GM10847 (cell line): ENCODE measurements around the gene PDIK1L.

Source experiments
- POLR2A ChIP-seq: IDR thresholded peaks from 2 replicates; pipeline ENCODE4 v1.6.1; 2011; ENCODE audit not compliant: insufficient read length; ENCODE audit errors: extremely low read depth

PDIK1L gene

DNA sequence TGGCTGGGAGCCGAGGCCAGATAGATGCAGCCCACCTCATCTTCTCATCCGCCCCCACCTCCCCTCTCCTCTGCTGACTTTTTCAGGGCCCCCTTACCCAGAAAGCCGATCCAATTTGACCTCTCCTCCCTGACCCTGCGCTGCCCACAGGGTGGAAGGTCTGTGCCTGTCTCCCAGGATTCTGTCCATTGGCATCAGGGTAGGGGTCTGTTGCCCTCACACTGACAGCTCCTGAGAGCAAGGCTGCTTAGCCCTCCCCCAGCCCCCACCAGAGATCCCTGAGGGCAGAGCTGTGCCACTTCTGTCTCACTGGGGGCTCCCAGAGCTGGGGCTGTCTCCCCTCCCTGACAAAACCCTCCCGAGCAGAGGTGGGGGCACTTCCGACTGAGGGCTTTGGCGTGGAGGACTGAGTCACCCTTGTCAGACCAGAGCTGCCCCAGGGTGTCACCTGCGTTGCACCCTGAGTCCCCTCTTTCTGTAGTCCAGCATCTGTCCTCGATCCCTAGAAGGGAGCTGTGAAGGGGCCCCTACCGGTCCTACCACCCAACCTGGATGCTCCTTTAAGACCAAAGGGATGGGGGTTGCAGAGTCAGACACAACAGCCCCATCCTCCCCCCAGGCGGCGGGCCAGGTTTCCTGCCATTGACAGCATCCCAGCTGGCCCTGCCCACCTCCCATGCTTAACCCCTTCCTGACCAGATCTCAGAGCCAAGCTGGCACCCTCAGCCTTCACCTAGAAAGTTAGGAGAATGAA, 44.8 kb downstream of the PDIK1L start:
- TF ChIP-seq POLR2A = no peak

- no peak for TF ChIP-seq POLR2A
Measured at GRCh38 chr1:26158271-26158907, 46.8 kb downstream of the PDIK1L start.

DNA sequence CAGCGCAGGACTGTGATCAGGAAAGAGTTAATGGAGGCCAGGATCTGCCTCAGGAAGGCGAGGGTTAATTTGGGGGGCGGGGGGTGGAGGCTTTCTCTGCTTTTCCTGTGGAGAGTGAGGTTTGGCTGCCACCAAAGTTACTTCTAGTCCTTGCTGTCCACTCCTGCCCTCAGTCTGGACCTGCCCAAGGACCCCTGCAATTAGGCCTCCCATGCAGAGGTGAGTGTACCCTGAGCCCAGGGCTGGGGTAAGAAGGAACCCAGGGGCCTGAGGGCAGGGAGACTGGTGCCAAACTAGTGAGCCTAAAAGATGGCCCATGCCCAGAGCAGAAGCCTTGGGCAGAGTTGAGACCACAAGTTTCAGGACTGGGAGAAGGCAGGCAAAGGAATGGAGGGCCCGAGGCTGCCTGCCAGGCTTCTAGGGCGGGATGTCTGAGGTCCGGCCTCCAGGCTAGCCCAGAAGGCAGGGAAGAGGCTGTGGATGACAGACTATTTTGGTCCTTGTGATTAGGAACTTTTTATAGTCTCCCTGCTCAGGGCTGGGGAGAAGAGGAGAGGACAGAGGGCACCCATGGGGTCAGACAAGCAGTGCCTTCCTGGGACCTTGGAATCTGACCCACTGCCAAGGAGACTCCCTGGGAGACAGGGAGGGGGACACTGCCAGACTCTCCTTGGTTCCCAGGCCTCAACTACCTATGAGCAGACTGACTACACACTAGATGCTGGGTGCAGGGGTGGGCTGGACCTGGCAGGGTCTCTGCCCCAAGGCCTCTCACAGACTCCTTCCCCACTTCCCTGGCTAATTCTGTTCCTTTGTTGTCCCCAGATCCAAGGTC, 47.5 kb downstream of the PDIK1L start, which contains the start of gene FAM110D:
Gene FAM110D, plus strand, starts transcription at position 172 of the 835 bp plus-strand sequence. CDS start 2,213 bp downstream, outside the sequence.
- no peak for TF ChIP-seq POLR2A

DNA sequence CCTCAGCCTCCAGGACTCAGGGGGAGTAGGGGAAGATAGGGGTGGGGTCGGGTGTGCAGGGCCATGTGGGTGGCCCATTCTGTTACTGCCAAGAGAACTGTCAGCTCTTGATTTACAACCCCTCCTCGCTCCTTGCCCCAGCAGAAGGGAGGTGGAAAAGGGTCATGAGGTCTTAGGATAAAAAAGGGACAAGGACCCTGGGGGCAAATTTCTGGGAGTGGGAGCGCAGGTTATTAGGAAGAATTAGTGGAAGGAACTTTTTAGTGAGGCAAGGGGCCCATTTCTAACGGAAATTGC, 48.1 kb downstream of the PDIK1L start:
- TF ChIP-seq POLR2A = no peak

DNA sequence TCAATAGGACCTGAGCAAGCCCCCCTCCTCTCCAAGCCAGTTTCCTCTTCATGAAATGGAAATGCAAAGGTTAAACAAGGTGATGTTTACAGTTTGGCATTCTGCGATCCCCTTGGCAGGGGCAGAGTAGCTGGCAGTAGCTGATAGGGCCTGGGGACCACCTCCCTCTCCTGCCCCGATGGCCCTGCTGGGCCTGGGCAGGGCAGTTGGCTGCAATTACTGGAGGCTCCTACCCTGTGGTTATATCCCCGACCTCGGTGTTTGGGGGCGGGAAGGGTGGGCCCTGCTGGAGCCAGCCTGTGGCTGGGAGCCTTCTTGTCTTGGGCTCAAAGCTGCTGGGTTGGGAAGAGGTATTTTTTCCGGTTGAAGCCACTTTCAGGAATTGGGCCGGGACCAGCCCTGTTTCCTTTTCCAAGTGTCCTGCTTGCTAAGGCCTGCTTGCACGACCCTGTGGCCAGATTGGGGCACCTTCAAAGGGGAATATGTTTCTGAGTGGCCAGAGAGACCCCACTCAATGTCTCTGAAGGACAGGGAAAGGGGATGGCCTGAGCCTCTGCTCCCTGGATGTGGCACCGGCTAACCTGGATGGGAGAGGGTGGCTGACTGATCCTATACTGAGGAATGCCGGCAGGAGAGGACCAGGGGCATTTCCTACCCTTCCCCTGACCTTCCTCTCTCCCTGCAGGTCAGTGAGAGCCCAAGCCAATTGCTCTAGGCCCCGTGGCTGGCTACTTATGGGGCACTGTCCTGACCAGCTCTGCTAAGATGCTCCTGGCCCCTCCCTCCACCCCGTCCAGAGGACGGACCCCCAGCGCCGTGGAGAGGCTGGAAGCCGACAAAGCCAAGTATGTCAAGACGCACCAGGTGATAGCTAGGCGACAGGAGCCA, 49.1 kb downstream of the PDIK1L start:
- TF ChIP-seq POLR2A = no peak

GRCh38 chr1:26161415-26162219, 50.0 kb downstream of the PDIK1L start:
- TF ChIP-seq POLR2A = no peak

- TF ChIP-seq POLR2A = no peak
Measured at GRCh38 chr1:26162220-26162709, 50.6 kb downstream of the PDIK1L start.

DNA sequence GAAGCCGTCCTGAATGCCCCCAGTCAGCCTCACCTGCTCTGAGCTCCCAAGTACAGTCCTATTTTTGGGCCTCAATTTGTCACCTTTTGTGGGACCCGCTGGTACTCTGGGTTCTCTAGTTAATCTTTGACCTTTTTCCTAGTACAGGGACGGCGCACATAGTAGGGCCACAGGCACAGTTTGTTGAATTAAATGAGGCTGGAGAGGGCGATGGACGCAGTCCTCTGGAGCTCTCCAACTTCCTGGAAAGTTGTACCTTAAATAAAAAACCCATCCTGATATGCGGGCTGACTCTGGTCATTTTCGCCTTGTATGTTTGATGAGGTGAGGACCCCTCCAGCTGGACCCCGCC, 52.0 kb downstream of the PDIK1L start:
- no peak for TF ChIP-seq POLR2A

- no peak for TF ChIP-seq POLR2A
Measured at GRCh38 chr1:26164036-26164860, 52.6 kb downstream of the PDIK1L start.

DNA sequence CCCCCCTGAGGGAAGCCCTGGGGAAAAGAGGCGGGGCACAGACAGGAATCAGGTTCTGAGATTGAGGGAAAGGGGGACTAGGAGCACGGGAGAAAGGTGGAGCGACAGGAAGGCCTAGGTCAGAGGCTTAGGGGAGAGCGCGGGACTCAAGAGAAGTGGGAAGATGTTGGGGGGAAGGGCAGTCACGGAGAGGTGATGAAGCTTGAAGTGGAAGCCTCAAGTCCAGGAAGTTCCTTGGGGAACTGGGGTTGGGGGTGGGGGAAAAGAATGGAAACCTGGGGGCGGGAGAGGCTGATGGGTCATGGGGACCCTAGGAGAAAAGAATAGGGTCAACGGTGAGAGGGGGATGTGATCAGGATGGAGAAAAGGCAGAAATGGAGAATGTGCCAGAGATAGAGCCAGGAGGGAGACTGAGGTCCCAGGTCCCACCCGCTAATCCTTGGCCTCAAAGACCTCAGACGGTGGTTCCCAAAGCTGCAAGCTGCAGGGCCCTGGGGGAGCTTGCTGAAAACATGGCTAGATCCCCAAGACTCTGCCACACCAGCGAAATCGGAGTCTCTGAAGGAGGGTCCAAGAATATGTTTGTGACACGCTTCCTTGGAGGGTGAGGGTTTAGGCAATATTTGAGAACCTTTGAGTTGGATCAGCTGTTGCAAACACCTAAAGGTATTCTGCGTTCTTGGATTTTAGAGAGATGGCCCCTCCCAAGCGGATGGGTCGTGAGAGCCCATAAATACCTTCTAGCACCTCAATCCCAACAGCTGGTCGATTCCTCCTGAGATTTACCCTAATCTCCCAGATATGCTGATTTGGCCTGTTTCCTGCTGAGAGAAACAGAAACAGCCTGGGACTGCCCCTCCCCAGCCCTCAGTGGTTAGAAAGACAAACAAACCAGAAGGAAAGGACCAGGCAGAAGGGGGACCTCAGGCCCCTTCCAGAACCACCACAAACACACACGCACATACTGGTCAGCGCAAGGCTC, 53.5 kb downstream of the PDIK1L start:
- TF ChIP-seq POLR2A = no peak

DNA sequence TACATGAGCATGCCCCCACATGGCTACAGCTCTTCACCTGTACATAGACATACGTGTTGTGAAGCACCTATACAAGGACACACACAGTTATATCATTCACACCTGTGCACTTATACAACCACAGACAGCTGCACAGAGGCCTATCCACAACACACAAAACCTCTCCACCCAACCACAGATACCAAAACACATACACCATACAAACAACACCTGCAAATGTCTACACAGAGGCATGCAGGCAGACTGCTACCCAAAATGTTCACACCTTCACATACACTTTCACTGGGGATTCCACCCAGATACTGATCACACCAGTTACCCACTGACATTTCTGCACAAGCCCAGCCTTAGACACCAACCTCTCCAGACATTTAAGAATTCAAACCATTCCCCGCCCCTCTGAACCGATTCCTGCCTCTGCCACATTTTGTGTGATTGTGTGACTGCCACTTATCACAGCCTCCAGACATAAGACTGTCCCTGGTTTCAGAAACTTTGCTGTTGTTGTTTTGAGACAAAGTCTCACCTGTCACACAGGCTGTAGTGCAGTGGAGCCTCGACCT, 55.2 kb downstream of the PDIK1L start:
- no peak for TF ChIP-seq POLR2A

DNA sequence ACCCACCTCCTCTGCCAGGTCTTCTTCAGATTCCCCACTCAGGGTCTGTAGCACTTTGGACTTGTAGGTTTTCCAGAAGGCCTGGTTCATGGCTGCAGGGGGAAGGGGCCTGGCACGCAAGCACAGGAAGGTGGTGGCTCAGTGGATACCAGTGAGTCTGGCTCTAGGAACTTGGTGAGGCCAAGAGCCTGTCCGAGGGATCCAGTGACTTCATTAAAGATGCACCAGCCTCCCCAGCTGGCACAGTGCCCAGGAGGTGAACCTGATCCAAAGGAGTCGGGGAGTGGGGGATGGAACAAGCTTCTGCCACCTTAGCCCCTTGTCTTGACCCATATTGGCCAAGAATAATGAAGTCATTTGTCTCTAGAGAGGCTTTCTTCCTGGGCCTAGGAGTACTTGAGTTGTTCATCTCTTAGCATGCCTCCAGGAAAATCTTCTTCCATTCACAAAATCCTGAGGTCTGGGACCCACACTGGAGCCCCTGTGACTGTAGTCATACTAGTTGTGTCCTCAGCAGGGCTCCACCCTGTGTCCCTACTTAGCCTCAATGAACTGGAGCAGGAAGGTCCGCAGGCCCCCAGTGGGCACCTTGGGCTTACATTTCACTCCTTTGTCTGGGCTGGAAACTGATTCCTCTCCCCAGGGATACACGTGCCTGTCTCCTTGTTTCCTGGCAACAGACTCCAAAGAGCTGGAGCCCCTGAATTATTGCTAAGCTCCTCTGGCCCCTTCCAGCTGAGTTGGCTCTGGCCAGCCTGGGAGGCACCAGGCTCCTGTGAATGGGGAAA, 57.0 kb downstream of the PDIK1L start, which contains the start of gene C1orf232:
Gene C1orf232, minus strand, starts transcription at position 554 of the 788 bp plus-strand sequence. Its CDS starts 464 bp downstream, at position 90.
- no peak for TF ChIP-seq POLR2A
